ENCODE data around the gene OR8A1.
"Not testable (repeated sequence)": the region's sequence is repeated elsewhere in the genome, so short reads cannot be mapped to it uniquely, and the experiment has no call there.

DNA sequence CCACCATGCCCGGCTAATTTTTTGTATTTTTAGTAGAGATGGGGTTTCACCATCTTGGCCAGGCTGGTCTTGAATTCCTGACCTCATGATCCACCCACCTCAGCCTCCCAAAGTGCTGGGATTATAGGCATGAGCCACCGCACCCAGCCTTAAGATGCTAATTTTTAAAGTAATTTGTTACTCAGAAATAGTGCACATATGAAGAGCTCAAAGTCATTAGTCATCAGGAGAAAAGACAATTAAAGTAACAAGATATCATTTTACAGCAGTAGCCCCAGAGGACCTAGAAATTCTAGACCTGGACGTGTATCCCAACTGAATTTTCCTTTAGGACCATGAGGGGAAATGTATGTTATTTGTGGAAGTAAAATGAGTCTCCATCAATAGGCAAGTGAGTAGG is 32.9 kb downstream of the OR8A1 start:
- not testable (repeated sequence) for TF ChIP-seq POLR2AphosphoS5 (IDR thresholded peaks at IDR 0.05; ENCODE audit: low read depth, low read length); POLR2A (IDR thresholded peaks at IDR 0.05; ENCODE audit: low read depth, low read length); POU2F2 (IDR thresholded peaks at IDR 0.05; ENCODE audit: low read depth, low read length); TAF1 (IDR thresholded peaks at IDR 0.05; ENCODE audit: low read depth, low read length); SPI1 (IDR thresholded peaks at IDR 0.05; ENCODE audit: low read depth, low read length); PAX5 (IDR thresholded peaks at IDR 0.05; ENCODE audit: insufficient read depth, low read length, severe bottlenecking)

All from GM12891 (cell line).